Type B pancreatic cell (in vitro differentiated cells): ENCODE measurements around the gene HK1. TPM values are rescaled to one million over a fixed set of nuclear protein-coding genes. Genes with fewer than 3 reads are reported as not detected.

Source experiments
- DNase-seq: peaks from one replicate; pipeline ENCODE4 v3.0.0; 2021; ENCODE audit warnings: mixed read lengths; ENCODE audit not compliant: unreplicated experiment; ENCODE audit errors: extremely low spot score
- H3K27ac Mint-ChIP-seq: 2 replicates; pipeline ENCODE4 v1.8.0; 2021; ENCODE audit warnings: mild to moderate bottlenecking, mixed read lengths
- H3K27me3 Mint-ChIP-seq: 2 replicates; pipeline ENCODE4 v1.8.0; 2021; ENCODE audit warnings: mixed read lengths
- H3K36me3 Mint-ChIP-seq: 2 replicates; pipeline ENCODE4 v1.8.0; 2021; ENCODE audit warnings: mixed read lengths
- H3K4me1 Mint-ChIP-seq: one replicate; pipeline ENCODE4 v1.8.0; 2021; ENCODE audit warnings: mixed read lengths; ENCODE audit not compliant: unreplicated experiment
- H3K4me3 Mint-ChIP-seq: 2 replicates; pipeline ENCODE4 v1.8.0; 2021; ENCODE audit warnings: mild to moderate bottlenecking, mixed read lengths
- H3K9me3 Mint-ChIP-seq: 2 replicates; pipeline ENCODE4 v1.8.0; 2021; ENCODE audit warnings: mixed read lengths
- total RNA-seq: library from RNA; stranded (reverse); gene quantifications from 2 replicates; pipeline ENCODE4 v1.2.1, GENCODE V29; 2021; ENCODE audit warnings: low replicate concordance
- TF ChIP-seq, protein P1 (sequence below): fragments of 200-600 bp; sonication (generic); conservative IDR thresholded peaks from 2 replicates; pipeline ENCODE4 v1.5.0; 2021; ENCODE audit warnings: antibody characterized with exemption, mild to moderate bottlenecking

Gene HK1
- total RNA-seq, 1 donor from 2014 or later = 60.8 TPM

DNA sequence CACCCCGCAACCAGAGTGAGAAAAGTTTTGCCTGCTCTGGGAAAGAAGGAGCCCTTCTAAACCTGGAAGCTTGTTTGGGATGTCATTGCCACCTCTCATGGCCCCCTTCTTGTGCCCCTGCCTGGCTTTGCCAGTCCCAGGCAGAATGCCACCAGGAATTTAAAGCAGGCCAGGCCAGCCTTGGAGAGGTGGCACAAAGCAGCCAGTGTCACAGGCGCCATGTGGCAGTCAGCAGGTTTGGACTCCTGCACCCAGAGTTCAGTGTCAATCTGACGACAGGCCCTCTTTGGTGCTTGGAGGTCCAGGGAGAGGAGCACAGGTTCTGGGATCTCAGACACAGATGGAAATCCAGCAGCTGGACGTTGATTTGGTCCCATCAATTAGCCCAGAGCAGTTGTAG is 12.7 kb downstream of the HK1 start:
- Mint-ChIP-seq H3K9me3 (no peaks in the 10 kb centered on the region), H3K27ac (no peak overlapping the region), H3K4me3 (no peak overlapping the region), H3K4me1 (no peaks in the 10 kb centered on the region), H3K36me3 (no peaks in the 10 kb centered on the region), H3K27me3 (peaks cover 5% of the 10 kb centered on the region)
- DNase-seq = no peak
- TF ChIP-seq, protein P1, sequence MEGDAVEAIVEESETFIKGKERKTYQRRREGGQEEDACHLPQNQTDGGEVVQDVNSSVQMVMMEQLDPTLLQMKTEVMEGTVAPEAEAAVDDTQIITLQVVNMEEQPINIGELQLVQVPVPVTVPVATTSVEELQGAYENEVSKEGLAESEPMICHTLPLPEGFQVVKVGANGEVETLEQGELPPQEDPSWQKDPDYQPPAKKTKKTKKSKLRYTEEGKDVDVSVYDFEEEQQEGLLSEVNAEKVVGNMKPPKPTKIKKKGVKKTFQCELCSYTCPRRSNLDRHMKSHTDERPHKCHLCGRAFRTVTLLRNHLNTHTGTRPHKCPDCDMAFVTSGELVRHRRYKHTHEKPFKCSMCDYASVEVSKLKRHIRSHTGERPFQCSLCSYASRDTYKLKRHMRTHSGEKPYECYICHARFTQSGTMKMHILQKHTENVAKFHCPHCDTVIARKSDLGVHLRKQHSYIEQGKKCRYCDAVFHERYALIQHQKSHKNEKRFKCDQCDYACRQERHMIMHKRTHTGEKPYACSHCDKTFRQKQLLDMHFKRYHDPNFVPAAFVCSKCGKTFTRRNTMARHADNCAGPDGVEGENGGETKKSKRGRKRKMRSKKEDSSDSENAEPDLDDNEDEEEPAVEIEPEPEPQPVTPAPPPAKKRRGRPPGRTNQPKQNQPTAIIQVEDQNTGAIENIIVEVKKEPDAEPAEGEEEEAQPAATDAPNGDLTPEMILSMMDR = no peak

DNA sequence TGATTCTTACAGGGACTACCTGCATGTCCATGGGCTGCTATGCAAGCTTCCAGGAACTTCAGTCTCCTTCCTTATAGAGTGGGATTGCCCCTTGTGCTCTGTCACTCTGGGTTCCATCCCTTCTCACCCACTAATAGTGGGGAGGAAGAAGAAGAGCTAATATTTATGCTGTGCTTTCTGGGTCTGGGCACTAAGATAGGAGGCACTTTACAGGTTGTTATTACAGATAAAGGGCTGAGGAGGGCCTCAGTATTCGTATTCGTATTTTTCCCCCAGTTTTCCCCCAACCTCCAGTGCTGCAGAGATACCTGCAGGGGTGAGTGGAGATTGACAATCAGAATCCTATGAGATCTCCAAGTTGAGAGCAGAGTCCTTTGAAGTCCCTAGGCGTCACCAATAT is 14.2 kb downstream of the HK1 start:
- TF ChIP-seq, protein P1 = no peak
- Mint-ChIP-seq H3K9me3 (no peaks in the 10 kb centered on the region), H3K27ac (no peak overlapping the region), H3K4me3 (no peak overlapping the region), H3K36me3 (no peaks in the 10 kb centered on the region), H3K27me3 (peaks cover 5% of the 10 kb centered on the region), H3K4me1 (no peaks in the 10 kb centered on the region)
- DNase-seq = no peak

DNA sequence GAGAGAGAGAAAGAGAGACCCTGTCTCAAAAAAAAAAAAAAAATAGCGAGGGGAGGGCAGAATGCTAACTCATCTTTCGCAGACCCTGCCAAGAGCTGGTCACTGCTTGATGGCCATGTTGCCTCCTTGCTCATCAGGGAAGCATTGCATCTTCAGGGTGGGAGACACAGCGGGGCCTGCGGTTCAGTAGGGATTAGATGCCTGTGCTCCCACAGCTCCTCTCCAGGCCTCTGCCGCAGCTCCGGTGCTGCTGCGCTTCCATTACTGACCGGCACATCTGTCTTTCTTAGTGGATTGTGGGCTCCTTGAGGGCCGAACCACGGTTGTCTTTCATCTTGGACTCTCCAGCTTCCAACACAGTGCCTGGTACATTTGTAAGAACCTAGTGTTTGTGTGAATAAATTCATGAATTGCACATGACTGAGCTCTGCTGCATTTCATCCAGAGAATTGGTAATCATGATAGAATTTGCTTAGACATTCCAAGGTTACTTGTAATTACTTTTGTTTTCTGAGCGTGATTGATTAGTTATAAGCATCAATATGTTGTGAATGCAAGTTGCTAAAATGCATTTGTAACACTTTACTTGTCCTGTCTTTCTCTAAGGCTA is 16.8 kb downstream of the HK1 start:
- no peak overlapping the region for H3K27ac Mint-ChIP-seq
- H3K36me3 Mint-ChIP-seq = no peaks in the 10 kb centered on the region

DNA sequence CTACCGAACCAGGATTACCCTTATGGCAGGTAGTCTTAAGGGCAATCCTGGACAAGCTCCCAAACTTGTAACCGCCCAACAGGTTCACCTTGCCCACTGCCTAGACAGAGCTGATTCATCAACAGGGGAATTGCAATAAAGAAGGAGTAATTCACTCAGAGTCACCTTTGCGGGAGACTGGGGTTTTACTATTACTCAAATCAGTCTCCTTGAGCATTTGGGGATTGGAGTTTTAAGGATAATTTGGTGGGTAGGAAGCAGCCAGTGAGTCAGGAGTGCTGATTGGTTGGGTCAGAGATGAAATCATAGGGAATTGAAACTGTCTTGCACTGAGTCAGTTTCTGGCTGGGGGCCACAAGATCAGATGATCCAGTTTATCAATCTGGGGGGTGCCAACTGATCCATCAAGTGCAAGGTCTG is 25.3 kb downstream of the HK1 start:
- DNase-seq = no peak
- Mint-ChIP-seq H3K36me3 (no peaks in the 10 kb centered on the region), H3K27ac (no peak overlapping the region), H3K9me3 (no peaks in the 10 kb centered on the region), H3K4me3 (no peak overlapping the region), H3K27me3 (peaks cover 6% of the 10 kb centered on the region), H3K4me1 (no peaks in the 10 kb centered on the region)
- TF ChIP-seq, protein P1 = no peak

More for the DNA sequence above, 16.8 kb downstream of the HK1 start:
- TF ChIP-seq, protein P1 = no peak
- Mint-ChIP-seq H3K27me3 (peaks cover 5% of the 10 kb centered on the region), H3K4me1 (no peaks in the 10 kb centered on the region), H3K9me3 (no peaks in the 10 kb centered on the region), H3K4me3 (no peak overlapping the region)
- no peak for DNase-seq

DNA sequence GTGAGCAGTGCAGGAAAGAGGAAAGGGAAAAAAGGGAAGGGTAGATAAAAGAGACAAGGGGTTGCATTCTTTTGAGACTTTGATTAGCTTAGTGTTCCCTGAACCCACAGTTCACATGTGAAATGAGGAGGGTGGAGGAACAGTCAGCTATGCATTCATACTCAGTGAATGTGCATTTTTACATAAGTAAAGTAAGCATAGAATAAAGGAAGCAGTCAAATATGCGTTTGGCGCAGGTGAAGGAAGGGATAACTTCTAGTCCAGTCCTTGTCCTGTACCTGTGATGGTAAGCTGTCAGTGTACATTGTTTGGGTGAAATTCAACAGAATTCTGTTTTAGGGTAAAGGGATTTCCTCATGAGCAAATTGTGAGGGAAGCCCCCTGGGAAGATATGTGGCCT is 28.1 kb downstream of the HK1 start:
- Mint-ChIP-seq H3K4me3 (no peak overlapping the region), H3K27ac (no peak overlapping the region), H3K36me3 (no peaks in the 10 kb centered on the region), H3K27me3 (peaks cover 10% of the 10 kb centered on the region), H3K4me1 (peaks cover 5% of the 10 kb centered on the region), H3K9me3 (no peaks in the 10 kb centered on the region)
- TF ChIP-seq, protein P1 = no peak
- DNase-seq = no peak
